ENCODE measurements around the gene DPH5.

The DPH5 gene

GRCh38 chr1:101029184-101029583 lies 3.6 kb upstream of the DPH5 start:
- no peak for DNase-seq

- no peak for DNase-seq
Observed at GRCh38 chr1:101028466-101028865, 2.9 kb upstream of the DPH5 start.

GRCh38 chr1:101027194-101027772 lies 1.7 kb upstream of the DPH5 start:
- no peak for DNase-seq

GRCh38 chr1:101026430-101026788 lies 825 bp upstream of the DPH5 start:
- DNase-seq, result no peak

GRCh38 chr1:101025283-101025656 lies 314 bp downstream of the DPH5 start:
- DNase-seq, result no peak

GRCh38 chr1:101022294-101022693 lies 3.3 kb downstream of the DPH5 start:
- DNase-seq, result no peak

- DNase-seq, result no peak
Observed at GRCh38 chr1:101017448-101017847, 8.1 kb downstream of the DPH5 start.

GRCh38 chr1:101013776-101014175 lies 11.8 kb downstream of the DPH5 start:
- no peak for DNase-seq

- no peak for DNase-seq
Observed at GRCh38 chr1:101008229-101008834, 17.3 kb downstream of the DPH5 start.

- no peak for DNase-seq
Observed at GRCh38 chr1:101006553-101006952, 19.0 kb downstream of the DPH5 start.

- no peak for DNase-seq
Observed at GRCh38 chr1:101005871-101006270, 19.7 kb downstream of the DPH5 start.

- DNase-seq, result no peak
Observed at GRCh38 chr1:101005183-101005582, 20.4 kb downstream of the DPH5 start.

- no peak for DNase-seq
Observed at GRCh38 chr1:101004670-101005069, 20.9 kb downstream of the DPH5 start.

- DNase-seq, result no peak
Observed at GRCh38 chr1:101004061-101004460, 21.5 kb downstream of the DPH5 start.

- DNase-seq, result no peak
Observed at GRCh38 chr1:101003012-101003650, 22.5 kb downstream of the DPH5 start.

- DNase-seq, result no peak
Observed at GRCh38 chr1:101002551-101002950, 23.0 kb downstream of the DPH5 start.

- DNase-seq, result no peak
Observed at GRCh38 chr1:101000131-101000873, 25.3 kb downstream of the DPH5 start.

GRCh38 chr1:100998426-100998825 lies 27.2 kb downstream of the DPH5 start:
- no peak for DNase-seq

- no peak for DNase-seq
Observed at GRCh38 chr1:100995198-100995988, 30.2 kb downstream of the DPH5 start.

- DNase-seq, result no peak
Observed at GRCh38 chr1:100989306-100990077, 36.1 kb downstream of the DPH5 start.

GRCh38 chr1:100988121-100988520 lies 37.5 kb downstream of the DPH5 start:
- no peak for DNase-seq

- no peak for DNase-seq
Observed at GRCh38 chr1:100982793-100983192, 42.8 kb downstream of the DPH5 start.

Data from COR-L47 (cell line).